Nasal cavity respiratory epithelium epithelial cell of viscerocranial mucosa (primary cell): ENCODE results near the gene COQ6. TPM values are rescaled to one million over a fixed set of nuclear protein-coding genes. Genes with fewer than 3 reads are reported as not detected.

Source experiments
- total RNA-seq: library from RNA; depleted of rRNA; stranded (reverse); fragments of >200 nt; gene quantifications from 2 replicates; pipeline ENCODE4 v1.2.3, GENCODE V29; 2014

Gene COQ6
- 13.5 and 15.4 TPM in 2 replicates for total RNA-seq

GRCh38 chr14:73949752-73950734 is at the start of gene COQ6, which contains the start of gene FAM161B:
Gene COQ6, plus strand, starts transcription at chr14:73950302. Its CDS starts 31 bp downstream, at chr14:73950333.
Gene FAM161B, minus strand, starts transcription at chr14:73950094. Its CDS starts 68 bp downstream, at chr14:73950026.

Other genes starting within 250 kb of the COQ6 start
- gene PNMA1, start 235.9 kb upstream of the COQ6 start, total RNA-seq: 8.2 and 18.7 TPM in 2 replicates
- 6.5 and 9.0 TPM in 2 replicates for gene PTGR2, start 98.5 kb upstream of the COQ6 start, total RNA-seq
- gene ZNF410, start 63.4 kb upstream of the COQ6 start, total RNA-seq: 74.5 and 171 TPM in 2 replicates
- gene FAM161B, start 208 bp upstream of the COQ6 start, total RNA-seq: 2.1 and 2.8 TPM in 2 replicates
- 17.4 and 21.1 TPM in 2 replicates for gene ENTPD5, start 69.0 kb downstream of the COQ6 start, total RNA-seq
- 1.7 and 2.9 TPM in 2 replicates for gene BBOF1, start 69.0 kb downstream of the COQ6 start, total RNA-seq
- 16.9 and 29.4 TPM in 2 replicates for gene ALDH6A1, start 134.2 kb downstream of the COQ6 start, total RNA-seq
- gene LIN52, start 134.7 kb downstream of the COQ6 start, total RNA-seq: 6.4 and 16.4 TPM in 2 replicates